Thymus (tissue), 11 donors: ENCODE data around the gene AZGP1. TPM values are rescaled to one million over a fixed set of nuclear protein-coding genes. Genes with fewer than 3 reads are reported as not detected.
"Not testable (repeated sequence)": the region's sequence is repeated elsewhere in the genome, so short reads cannot be mapped to it uniquely, and the experiment has no call there.

ENCODE experiments used
- DNase-seq, 9 donors: peaks; one replicate each; pipeline ENCODE4 v3.0.0-alpha.2; 2013; ENCODE audit warnings: low spot score in 9 of 9, low read depth in 6 of 9, missing footprints in 1 of 9
- H3K27ac ChIP-seq, 2 donors: one replicate each; pipeline ENCODE4 v1.5.1; 2013; ENCODE audit warnings: control low read depth in 1 of 2, low read depth in 1 of 2, low read length in 1 of 2, mild to moderate bottlenecking in 1 of 2, moderate library complexity in 1 of 2
- H3K27me3 ChIP-seq, 2 donors: one replicate each; pipeline ENCODE4 v1.5.1; 2013; ENCODE audit warnings: low read length in 1 of 2; ENCODE audit not compliant: control insufficient read depth in 2 of 2, insufficient read depth in 1 of 2
- H3K36me3 ChIP-seq, 2 donors: one replicate each; pipeline ENCODE4 v1.5.1; 2013; ENCODE audit warnings: low read length in 1 of 2, mild to moderate bottlenecking in 1 of 2, moderate library complexity in 1 of 2; ENCODE audit not compliant: control insufficient read depth in 2 of 2, insufficient read depth in 2 of 2
- H3K4me1 ChIP-seq, 2 donors: one replicate each; pipeline ENCODE4 v1.5.1; 2013; ENCODE audit warnings: low read length in 2 of 2; ENCODE audit not compliant: control insufficient read depth in 2 of 2, insufficient read depth in 2 of 2
- H3K4me3 ChIP-seq, 2 donors: one replicate each; pipeline ENCODE4 v1.5.1; 2013; ENCODE audit warnings: low read length in 2 of 2, control low read depth in 1 of 2, mild to moderate bottlenecking in 1 of 2
- H3K9me3 ChIP-seq, 2 donors: one replicate each; pipeline ENCODE4 v1.5.1; 2013; ENCODE audit warnings: low read length in 1 of 2, mild to moderate bottlenecking in 1 of 2; ENCODE audit not compliant: control insufficient read depth in 2 of 2, insufficient read depth in 1 of 2
- WGBS: extraction: QIAGEN DNeasy Blood & Tissue Kit; methylation state at CpG from one replicate; pipeline ENCODE4 v1.1.7; 2013; 5-methylcytosine and 5-hydroxymethylcytosine counted together
- polyA plus RNA-seq: library from polyadenylated mRNA; stranded (reverse); fragments of 200-250 nt; gene quantifications from one replicate; pipeline ENCODE4 v1.2.3, GENCODE V29; 2013
- total RNA-seq: library from RNA; stranded (reverse); fragments of 120-200 nt; gene quantifications from one replicate; pipeline ENCODE4 v1.2.4, GENCODE V29; 2013
- donor health status: healthy.

The AZGP1 gene
- total and polyA plus RNA-seq, 2 donors = 0.76 to 4.7 TPM

DNA sequence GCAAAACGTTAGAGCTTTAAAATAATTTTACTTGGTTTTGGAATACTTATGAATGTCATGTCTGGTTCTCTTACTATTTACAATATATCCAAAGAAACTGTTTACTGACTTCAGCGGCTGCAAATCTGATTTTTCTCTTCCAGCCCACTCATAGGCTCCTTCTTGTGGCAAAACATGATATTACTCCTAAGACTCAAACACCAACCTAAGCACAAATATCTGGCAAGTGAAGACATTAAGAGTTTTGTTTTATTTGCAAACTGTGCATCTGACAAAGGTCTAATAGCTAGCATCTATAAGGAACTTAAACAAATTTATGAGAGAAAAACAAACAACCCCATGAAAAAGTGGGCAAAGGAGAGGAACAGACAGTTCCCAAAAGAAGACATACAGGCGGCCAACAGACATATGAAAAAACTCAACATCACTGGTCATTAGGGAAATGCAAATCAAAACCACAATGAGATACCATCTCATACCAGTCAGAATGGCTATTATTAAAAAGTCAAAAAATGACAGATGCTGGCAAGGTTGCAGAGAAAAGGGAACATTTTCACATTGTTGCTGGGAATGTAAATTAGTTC lies 26.1 kb downstream of the AZGP1 start:
- no peak overlapping the region for H3K27ac ChIP-seq
- no peak overlapping the region for H3K4me3 ChIP-seq
- no peaks in the 10 kb centered on the region for H3K4me1 ChIP-seq
- DNase-seq = peak in 1 of 9 donors; percentile 7
- 69% methylated on average over 3 of the region's 3 CpGs for WGBS
- H3K27me3 ChIP-seq = no peaks in the 10 kb centered on the region
- H3K9me3 ChIP-seq = no peaks in the 10 kb centered on the region
- no peaks in the 10 kb centered on the region for H3K36me3 ChIP-seq

DNA sequence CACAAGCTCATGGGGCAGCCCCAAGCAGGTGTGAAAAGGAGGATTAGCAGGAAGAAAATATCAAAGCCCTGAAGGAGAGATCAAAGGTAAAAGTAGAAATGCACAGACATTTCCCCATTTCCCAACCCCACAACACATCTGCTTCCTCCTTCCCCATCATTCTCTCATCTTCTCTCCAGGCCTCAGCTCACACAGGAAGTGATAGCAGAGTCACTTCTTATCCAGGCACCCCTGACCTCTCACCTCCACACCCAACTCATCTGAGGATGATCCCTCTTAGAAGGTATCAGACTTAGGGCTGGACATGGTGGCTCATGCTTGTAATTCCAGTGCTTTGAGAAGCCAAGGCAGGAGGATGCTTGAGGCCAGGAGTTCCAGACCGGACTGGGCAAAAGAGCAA lies 28.2 kb downstream of the AZGP1 start:
- no peak overlapping the region for H3K4me3 ChIP-seq
- DNase-seq = no peak
- H3K27ac ChIP-seq = no peak overlapping the region
- H3K9me3 ChIP-seq = no peaks in the 10 kb centered on the region
- 98% methylated on average over 1 of the region's 1 CpG for WGBS
- H3K4me1 ChIP-seq = peaks cover 2% of the 10 kb centered on the region in 2 donors
- no peaks in the 10 kb centered on the region for H3K27me3 ChIP-seq
- no peaks in the 10 kb centered on the region for H3K36me3 ChIP-seq

DNA sequence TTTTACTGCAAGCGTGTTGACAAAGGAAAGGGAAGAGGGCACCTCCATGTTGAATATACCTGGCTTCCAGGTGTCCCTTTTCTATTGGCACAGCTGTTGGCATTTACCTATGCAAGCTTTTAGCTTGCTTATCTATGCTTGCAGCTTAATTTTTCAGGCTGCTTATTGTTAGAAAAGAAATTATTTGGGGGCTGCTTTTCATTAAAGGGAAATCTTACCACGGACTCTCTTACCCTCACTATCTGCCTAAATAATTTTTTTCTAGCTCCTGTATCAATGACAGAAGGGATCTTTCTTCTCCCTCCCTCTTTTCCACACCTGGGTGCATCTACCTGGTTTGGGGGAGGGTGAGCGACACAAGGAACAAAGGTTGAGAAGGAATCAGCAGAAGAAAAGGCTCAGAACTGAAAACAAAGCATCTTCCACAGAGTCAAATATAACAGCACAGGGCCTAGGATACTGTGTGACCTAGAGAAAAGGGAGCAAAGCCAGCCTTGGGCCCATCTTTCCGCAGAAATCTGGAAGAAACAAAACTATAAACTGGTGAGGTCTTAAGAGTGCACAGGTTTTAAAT lies 31.2 kb downstream of the AZGP1 start:
- no peak for DNase-seq
- Histone ChIP-seq H3K4me1 (peaks cover 2% of the 10 kb centered on the region in 2 donors), H3K36me3 (no peaks in the 10 kb centered on the region), H3K27ac (no peak overlapping the region), H3K4me3 (no peak overlapping the region), H3K9me3 (no peaks in the 10 kb centered on the region), H3K27me3 (no peaks in the 10 kb centered on the region)
- WGBS = 82% methylated on average over 4 of the region's 4 CpGs

DNA sequence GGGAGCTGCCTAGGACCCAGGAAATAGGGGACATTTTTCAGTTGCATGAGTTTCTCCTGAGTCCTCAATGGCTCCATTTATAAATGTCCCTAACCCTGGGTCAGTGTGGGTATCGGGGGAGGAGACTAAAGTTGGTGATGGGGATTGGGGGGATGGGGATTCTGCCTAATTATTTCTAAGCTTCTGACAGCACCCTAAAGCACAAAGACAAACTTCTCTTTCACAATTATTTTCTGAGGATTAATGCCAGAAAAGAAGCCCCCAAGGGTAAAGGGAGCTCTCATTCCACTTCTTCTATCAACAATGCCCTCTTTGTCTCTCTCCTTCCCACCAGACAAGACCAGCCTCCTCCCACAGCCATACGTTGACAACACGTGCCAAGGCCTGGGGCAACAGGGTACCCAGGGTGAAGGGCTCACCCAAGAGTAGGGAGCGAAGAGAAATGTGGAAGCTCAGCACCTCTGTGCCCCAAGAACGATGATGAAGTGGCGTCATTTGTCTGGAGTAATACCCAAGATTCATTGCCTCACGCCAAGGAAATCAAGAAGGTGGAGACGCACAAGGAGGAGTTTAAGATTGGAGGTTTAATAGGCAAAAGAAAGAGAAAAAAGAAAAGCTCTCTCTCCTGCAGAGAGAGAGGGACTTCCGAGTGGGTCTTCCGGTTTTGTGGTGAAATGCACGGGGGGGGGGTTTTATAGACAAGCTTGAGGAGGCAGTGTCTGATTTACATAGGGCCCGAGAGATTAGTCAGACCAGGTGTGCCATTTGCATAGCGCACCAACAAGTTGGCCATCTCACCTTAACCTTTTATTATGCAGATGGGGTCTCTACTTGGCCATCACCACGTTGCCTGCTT lies 32.0 kb downstream of the AZGP1 start:
- DNase-seq = no peak
- Histone ChIP-seq H3K27ac (no peak overlapping the region), H3K27me3 (no peaks in the 10 kb centered on the region), H3K4me1 (peaks cover 2% of the 10 kb centered on the region in 2 donors), H3K9me3 (no peaks in the 10 kb centered on the region), H3K36me3 (no peaks in the 10 kb centered on the region), H3K4me3 (no peak overlapping the region)
- 36% methylated on average over 14 of the region's 14 CpGs for WGBS

DNA sequence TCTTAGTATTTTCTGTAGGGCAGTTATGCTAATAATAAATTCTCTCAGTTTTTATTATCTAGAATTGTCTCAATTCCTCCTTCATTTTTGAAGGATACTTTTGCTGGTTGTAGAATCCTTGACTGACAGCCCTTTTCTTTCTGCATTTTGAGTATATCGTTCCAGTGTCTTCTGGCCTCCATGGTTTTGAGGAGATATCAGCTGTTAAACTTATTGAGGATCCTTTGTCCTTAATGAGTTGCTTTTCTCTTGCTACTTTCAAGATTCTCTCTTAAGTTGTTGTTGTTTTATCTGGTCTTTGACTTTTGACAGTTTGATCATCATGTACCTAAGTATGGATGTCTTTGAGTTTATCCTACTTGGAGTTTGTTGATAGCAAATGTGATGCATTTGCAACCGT lies 37.5 kb downstream of the AZGP1 start:
- Histone ChIP-seq H3K27ac (no peak overlapping the region), H3K9me3 (no peaks in the 10 kb centered on the region), H3K27me3 (peaks cover 0 to 5% of the 10 kb centered on the region in 2 donors), H3K4me1 (no peaks in the 10 kb centered on the region), H3K36me3 (no peaks in the 10 kb centered on the region), H3K4me3 (no peak overlapping the region)
- WGBS = 77% methylated on average over 2 of the region's 2 CpGs
- DNase-seq = no peak

DNA sequence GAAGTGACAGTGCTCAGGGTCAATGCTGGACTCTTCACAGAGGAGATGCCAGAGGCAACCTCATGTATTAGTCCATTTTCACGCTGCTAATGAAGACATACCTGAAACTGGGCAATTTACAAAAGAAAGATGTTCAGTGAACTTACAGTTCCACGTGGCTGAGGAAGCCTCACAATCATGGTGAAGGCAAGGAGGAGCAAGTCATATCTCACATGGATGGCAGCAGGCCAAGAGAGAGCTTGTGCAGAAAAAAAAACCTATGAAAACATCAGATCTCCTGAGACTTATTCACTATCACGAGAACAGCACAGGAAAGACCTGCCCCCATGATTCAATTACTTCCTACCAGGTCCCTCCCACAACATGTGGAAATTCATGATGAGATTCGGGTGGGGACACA lies 40.8 kb downstream of the AZGP1 start:
- not testable (repeated sequence) for H3K9me3 ChIP-seq, H3K27ac ChIP-seq, H3K4me3 ChIP-seq, H3K36me3 ChIP-seq, H3K27me3 ChIP-seq, DNase-seq, H3K4me1 ChIP-seq
- 56% methylated on average over 4 of the region's 4 CpGs for WGBS

DNA sequence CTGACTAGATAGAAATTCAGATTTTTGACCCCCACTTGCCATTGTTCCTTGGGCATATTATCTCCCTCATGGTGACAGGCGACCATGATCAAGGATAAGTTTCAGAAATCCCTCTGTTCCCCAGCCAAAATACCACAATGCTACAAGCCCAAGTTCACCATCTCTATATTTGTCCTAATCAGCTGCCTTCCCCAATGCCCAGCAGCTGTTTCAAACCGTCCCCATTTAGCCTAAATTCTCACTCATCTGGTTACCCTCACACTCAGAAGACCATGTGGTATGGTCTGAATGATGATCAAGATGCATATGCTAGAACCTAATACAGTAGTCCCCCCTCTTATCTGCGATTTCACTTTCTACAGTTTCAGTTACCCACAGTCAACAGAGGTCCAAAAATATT lies 45.5 kb downstream of the AZGP1 start:
- no peaks in the 10 kb centered on the region for H3K9me3 ChIP-seq
- DNase-seq = no peak

DNA sequence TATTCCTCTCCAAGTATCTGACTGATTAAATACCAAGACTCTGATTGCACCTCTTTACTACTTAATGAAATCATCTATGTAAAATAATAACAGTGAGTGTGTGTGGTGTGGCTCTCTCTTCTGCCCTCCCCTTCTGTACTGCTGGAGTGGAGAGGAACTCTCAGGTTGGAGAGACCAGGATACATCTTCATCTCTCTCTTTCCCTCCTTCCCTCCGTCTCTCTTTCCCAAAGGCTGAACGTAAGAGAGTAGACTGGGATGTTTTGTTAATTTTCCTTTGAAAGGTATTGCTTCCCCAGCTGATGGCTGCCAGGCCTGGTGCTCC lies 46.1 kb downstream of the AZGP1 start:
- H3K9me3 ChIP-seq = no peaks in the 10 kb centered on the region
- no peak overlapping the region for H3K27ac ChIP-seq
- WGBS = 32% methylated on average over 2 of the region's 2 CpGs
- no peaks in the 10 kb centered on the region for H3K36me3 ChIP-seq
- H3K27me3 ChIP-seq = peaks cover 0 to 28% of the 10 kb centered on the region in 2 donors
- DNase-seq = no peak
- peaks cover 0 to 9% of the 10 kb centered on the region in 2 donors for H3K4me1 ChIP-seq
- no peak overlapping the region for H3K4me3 ChIP-seq

More for the DNA sequence above, 45.5 kb downstream of the AZGP1 start:
- Histone ChIP-seq H3K36me3 (no peaks in the 10 kb centered on the region), H3K4me3 (no peak overlapping the region), H3K27ac (no peak overlapping the region), H3K27me3 (peaks cover 0 to 28% of the 10 kb centered on the region in 2 donors), H3K4me1 (peaks cover 0 to 9% of the 10 kb centered on the region in 2 donors)
- 95% methylated on average over 3 of the region's 3 CpGs for WGBS

DNA sequence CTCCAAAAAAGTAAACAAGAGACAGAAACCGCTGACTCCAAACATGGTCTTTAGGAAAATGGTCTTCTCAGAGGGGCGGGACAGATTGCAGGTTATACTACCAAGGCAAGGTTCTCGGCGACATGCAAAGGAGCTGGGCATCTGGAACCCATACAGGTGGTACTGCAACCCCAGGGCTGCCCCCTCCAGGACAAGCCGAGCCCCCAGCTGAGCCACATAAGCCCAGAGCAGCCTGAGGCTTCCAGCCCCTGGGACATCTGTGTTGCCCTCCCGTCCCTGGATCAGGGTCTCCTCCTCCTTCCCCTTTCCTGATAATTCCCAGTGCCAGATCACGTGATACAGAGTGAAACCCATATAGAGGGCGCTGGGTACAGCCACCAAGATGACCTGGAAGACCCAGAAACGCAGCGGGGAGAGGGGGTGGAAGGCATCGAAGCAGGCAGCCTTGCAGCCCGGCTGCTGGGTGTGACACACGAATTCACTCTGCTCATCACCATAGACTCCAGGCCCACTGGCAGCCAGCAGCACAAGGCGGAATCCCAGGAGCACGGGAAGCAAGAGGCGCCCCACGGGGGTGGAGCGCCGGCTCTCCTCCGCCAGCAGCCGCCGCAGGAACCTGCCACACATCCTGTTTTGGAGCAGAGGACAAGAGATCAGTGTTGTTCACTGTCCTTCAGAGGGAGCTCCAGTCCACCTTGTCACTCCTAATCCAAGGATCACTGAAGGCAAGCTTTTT lies 46.7 kb downstream of the AZGP1 start, which contains the start of gene GJC3:
TSS of gene GJC3 (minus strand) at position 627 of the 736 bp plus-strand sequence. CDS start at position 627, 0 bp downstream.
- WGBS = 19% methylated on average over 22 of the region's 22 CpGs
- Histone ChIP-seq H3K27ac (no peak within 1 kb of the TSS), H3K36me3 (no peaks in the 10 kb centered on the region), H3K9me3 (no peaks in the 10 kb centered on the region), H3K4me3 (peak within 1 kb of the TSS in 1 of 2 donors; percentile 16), H3K27me3 (peaks cover 0 to 28% of the 10 kb centered on the region in 2 donors), H3K4me1 (peaks cover 0 to 9% of the 10 kb centered on the region in 2 donors)
- DNase-seq = peak in 4 of 9 donors; percentile 8 to 43 (median 16)
